Stimulated activated CD4-positive, alpha-beta T cell treated with anti-CD3 and anti-CD28 coated beads, TNF-alpha, amount 100 ng/mL, for 24 hours (primary cell): ENCODE measurements around the gene ADGRD1.

Experiments used
- DNase-seq, 3 experiments: peaks; one replicate each; pipeline ENCODE4 v3.0.0-alpha.2; 2020; ENCODE audit warnings: low read depth in 3 of 3

Gene ADGRD1

DNA sequence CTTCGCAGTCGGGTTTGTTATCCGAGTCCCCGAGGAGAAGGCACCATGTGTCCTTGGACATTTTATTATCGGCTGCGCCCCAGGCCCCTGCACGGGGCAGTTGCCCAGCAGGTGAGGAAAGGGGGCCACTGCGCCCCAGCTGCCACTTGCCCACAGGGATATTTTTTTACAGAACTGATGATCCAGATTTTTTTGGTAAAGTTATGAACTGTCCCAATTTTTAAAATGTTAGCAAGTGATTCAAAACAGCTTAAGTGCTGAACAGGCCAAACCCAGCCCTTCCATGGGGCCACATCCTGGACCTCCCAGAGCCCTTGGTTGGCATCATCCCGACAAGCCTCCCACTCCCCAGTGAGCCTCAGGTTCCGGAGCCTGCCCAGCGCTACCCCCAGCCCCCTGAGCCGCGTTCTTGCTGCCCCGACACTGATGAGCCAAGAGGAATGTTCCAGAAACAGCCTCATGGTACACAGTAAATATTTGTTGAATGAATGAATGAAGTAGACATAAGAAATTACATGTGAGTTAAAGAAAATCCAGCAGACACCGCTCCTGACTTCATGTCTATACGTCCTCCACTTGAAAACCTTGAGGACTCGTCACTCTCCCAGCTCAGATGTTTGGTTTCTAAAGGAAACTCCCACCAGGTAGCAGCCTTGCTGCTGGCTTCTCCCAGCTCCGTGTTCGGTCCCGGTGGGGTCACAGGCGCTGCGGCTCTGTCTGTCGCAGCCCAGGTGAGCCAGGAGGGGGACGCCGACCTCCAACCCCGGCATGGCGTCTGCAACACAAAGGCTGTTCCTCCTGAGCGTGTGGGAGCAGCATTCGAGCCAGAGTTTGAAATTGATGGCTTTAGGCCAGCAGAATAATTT, 88.5 kb downstream of the ADGRD1 start:
- DNase-seq = no peak

DNA sequence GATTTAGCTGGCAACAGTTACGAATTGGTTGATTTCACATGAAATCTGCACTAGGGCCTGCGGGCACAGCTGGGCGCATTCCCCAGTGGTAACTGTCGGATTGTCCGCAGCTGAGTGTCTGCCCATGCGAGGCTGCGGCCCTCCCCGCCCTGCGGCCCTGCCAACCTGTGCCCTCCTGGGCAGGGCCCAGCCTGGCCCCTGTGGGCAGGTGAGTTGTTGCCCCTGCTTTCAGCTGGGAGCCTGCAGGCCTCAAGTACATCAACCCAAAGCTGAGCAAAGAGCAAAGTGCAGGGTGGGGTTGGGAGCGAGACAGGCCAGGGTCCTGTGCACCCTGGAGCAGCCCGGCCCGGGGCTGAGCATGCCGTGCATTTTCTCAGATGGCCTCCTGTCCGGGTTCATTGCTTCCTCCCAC, 89.1 kb downstream of the ADGRD1 start:
- no peak for DNase-seq

DNA sequence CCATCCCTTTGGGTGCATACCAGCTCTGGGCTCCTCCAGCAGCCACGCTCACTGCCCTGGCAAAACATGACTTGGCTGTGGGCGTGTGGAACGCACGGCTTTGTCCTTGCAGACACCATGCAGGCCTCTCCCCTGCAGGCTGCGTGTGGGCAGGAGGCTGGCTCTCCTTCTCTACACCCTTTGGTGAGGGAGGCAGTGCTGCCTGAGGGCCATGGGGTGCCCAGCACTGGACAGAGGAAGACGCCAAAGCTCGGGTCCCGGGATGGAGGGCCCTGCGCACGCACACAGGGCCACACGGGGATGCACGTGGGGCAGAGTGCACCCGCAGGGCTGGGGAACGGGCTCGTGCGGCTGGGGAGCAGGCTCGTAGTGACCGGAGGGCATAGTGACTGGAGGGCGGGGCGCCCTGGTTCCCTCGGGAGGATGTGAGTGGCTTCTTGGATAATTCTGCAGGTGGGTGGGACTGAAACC, 89.7 kb downstream of the ADGRD1 start:
- no peak for DNase-seq

DNA sequence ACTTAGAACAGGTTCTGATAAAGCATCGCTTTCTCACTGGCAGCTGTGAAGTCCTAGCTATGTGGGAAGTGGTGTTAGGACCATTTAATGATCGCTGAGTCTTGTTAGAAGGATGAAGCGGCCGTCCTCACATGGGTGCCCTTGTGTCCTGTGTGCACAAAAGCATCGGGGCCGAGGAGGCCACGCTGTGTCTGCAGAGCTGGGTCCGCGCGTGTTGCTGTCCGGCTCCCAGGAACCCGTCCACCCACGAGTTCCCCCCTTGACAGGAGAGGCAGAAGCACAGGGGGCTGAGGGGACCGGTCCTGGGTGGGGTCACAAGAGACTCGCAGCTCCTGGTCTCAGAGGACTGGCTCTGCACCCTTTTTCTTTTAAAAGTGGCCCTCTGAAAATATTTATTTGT, 90.4 kb downstream of the ADGRD1 start:
- no peak for DNase-seq

DNA sequence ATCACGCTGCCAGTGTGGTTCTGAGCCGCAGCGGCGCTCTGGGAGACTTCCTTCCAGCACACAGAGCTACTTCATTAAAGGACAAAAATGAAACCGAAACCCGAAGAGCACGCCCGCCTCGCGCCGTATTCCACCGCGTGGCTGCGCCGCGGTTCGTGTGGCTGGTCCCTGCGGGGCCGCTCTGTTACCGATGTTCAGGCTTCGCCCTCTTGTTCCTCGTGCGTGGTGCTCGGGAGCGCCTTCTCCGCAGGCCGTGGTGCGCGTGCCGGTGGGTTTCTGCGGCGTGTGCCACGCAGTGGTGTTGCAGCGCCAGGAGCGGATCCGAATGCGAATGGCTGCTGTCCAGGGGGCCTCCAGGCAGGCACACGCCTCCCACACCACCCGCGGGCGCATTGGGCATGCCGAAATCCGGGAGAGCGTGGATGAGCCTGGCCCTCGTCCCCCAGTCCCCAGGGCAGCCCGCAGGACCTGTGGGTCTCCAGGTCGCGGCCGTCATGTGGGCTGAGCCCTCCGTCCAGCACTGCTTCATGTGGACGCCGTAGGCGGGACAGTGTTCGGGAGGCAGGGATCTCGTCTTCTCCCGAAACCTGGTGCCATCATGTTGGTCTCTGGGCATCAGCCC, 91.2 kb downstream of the ADGRD1 start:
- no peak for DNase-seq

DNA sequence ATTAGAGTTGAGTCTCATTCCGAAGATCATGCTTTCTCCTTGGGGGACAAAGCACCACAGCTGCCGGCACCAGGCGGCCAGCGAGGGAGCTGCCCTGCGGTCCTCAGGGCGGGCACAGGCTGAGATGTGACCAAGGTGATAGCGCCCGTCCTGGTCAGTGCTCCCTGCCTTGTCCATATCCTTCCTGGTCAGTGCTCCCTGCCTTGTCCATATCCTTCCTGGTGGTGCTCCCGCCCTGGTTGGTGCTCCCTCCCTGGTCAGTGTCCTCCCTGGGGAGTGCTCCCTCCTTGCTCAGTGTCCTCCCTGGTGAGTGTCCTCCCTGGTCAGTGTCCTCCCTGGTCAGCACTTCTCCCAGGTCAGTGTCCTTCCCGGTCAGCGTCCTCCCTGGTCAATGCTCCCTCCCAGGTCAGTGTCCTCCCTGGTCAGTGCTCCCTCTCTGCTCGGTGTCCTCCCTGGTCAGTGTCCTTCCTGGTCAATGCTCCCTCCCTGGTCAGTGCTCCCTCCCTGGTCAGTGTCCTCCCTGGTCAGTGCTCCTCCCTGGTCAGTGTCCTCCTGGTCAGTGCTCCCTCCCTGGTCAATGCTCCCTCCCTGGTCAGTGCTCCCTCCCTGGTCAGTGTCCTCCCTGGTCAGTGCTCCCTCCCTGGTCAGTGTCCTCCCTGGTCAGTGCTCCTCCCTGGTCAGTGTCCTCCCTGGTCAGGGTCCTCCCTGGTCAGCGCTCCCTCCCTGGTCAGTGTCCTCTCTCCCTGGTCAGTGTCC, 92.2 kb downstream of the ADGRD1 start:
- DNase-seq = no peak

DNA sequence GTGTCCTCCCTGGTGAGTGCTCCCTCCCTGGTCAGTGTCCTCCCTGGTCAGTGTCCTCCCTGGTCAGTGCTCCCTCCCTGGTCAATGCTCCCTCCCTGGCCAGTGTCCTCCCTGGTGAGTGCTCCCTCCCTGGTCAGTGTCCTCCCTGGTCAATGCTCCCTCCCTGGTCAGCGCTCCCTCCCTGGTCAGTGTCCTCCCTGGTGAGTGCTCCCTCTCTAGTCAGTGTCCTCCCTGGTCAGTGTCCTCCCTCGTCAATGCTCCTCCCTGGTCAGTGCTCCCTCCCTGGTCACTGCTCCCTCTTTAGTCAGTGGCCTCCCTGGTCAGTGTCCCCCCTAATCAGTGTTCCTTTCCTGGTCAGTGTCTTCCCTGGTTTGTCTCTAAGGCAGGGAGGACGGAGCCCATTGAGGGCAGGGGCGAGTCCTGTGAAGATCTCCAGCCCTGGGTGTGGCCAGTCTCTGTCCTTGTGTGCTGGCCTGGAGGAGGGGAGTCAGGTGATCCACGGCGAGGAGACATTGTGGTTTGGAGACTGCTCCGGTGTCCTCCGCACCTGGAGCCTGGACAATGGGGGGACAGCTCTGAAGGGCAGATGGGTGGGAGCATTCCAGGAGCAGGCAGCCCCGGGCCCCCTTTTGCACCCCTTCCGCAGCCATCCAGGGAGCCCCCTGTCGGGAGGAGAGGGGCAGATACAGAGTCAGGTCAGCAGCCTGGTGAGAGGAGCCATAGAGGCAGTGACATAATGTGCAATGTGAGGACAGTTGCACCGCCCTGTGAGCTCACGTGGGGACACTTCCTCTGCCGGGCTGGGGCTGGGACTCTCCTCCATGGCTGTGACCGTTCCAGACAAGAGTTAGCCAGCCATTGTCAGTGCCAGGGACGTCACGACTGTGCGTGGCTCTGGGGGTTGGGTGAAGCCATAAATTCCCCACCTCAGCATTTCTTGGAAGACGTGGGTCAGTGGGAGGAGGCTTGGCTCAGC, 93.4 kb downstream of the ADGRD1 start:
- DNase-seq = no peak

DNA sequence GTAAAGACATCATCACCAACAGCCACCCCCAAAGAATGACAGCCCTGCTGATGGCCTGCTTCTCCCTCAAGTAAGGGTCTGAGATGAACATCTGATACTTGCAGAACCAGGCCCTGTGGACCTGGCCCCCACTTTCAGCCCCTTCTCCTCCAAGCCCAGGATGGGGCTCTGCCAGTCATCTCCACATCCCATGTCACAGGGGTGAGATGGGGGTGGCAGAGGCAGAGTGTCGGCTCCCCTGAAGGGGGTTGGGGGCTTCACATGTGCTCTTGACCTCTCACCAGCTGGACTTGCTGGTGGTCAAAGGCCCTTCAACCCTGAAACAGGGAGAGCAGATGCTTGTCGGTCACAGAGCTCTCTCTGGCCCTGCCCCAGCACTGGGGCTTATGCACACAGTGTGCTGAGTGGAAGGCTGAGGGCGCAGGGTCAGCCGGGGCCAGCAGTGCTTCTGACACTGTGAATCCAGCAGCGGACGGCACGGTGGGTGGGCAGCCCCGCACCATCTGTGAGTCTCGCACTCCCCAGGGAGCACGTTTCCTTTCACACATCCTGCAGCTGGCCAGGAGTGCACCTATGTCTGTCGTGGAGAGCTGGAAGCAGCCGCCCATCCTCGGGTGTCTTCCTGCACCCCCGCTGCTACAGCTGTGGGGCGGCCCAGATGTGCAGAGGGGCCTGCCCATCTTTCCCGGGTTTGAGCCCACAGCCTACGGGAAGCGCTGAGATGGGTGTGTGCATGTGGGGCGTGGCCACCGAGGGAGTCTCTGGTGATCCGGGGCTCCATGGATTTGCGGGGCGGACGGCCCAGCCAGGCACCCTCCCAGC, 94.3 kb downstream of the ADGRD1 start:
- no peak for DNase-seq

DNA sequence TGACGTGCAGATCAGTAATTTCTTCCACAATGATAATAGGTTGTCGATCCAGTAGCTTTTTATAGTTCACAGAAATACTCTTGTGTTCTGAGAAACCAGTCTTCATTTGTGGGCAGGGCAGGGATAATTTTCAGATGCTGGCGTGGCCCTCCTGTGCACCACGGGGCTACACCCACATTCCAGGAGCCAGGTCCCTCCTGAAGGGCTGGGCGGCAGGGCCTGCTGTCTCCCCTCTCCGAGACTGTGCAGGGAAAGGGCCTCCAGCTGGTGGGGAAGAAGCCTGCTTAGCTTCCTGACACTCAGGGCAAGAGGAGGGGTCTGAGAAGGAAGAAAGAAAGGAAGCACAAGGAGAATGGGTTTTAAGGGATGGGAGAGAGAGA, 94.9 kb downstream of the ADGRD1 start:
- DNase-seq = no peak

DNA sequence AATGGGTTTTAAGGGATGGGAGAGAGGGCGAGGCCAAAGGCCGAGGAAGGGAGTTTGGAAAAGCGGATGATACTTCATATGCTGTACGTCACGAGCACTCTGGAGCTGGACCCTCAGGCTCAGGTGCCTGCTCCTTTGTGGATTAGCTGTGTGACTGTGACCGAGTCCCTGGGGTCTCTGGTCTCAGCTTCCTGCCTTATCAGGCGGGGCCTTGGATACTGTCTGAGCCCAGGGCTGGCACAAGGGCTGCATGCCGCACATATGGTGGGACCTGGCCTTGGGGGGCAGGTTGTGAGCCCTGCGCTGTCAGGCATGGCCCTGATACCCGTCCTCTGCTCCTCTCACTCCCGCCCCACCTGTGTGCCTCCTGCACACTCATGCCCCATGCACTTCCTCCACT, 95.3 kb downstream of the ADGRD1 start:
- no peak for DNase-seq

DNA sequence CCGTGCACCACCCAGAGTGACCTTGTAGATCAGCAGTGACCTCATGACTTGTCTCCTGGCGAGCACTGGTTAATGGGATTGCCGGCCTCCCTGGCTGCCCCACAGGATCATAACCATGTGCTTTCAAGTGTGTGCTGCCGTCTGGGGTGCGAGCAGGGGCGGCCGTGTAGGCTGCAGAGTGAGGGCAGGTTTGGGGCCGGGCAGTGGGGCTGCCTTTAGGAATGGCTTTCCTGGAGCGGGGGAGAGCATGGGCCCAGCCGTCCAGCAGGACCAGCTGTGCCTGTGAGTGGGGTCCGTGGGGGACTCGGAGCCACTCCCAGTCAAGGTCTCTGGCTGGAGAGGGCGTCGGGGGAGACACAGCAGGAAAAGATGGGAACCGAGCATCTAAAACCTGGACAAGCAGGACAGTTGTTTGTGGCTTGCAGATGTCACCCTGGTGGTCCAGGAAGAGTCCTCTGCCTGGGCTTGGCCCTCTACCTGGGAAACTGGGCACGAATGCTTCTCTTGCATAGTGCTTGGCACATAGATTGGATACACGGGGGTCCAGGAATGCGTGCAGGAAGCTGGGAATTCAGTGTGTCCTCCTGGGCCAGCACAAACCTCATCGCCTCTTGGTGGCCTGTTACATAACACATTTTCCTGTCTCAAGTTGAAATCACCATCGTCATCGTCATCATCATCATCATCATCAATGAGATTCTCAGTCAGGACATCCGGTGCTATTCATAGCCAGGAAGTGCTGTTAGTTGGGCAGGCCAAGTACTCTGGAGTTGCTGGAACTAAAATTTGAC, 96.0 kb downstream of the ADGRD1 start:
- DNase-seq = no peak

DNA sequence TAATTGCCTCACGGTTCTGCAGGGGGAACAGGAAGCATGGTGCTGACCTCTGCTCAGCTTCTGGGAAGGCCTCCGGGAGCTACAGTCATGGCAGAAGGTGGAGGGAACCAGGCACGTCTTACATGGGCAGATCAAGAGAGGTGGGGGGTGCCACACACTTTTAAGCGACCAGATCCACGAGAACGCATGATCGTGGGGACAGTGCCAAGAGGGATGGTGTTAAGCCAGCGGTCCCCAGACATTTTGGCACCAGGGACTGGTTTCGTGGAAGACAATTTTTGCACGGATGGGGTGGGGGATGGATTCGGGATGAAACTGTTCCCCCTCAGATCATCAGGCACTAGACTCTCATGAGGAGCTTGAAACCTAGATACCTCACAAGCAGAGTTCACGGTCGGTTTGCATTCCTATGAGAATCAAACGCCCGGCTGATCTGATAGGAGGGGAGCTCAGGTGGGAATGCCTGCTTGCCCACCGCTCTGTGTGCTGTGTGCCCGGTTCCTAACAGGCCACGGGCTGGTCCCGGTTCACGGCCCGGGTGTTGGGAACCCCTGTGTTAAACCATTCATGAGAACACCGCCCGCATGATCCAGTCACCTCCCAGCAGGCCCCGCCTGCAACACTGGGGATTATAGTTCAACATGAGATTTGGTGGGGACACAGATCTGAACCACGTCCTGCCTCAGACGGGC, 96.9 kb downstream of the ADGRD1 start:
- DNase-seq = no peak

DNA sequence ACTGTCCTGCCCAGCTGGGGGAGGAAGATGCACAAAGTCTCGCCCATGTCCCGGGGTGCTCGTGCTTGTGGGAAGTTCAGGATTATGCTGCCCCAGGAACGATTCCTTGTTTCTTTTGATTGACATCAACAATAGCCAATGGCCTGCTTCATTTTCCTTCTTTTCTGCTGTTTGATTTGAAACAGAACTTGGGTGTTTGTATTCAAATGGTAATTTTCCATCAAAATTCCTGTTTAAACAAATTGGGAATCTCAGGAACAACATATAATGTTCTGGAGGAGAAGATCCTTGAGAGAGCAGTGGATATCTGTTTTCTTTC, 97.4 kb downstream of the ADGRD1 start:
- DNase-seq = no peak

DNA sequence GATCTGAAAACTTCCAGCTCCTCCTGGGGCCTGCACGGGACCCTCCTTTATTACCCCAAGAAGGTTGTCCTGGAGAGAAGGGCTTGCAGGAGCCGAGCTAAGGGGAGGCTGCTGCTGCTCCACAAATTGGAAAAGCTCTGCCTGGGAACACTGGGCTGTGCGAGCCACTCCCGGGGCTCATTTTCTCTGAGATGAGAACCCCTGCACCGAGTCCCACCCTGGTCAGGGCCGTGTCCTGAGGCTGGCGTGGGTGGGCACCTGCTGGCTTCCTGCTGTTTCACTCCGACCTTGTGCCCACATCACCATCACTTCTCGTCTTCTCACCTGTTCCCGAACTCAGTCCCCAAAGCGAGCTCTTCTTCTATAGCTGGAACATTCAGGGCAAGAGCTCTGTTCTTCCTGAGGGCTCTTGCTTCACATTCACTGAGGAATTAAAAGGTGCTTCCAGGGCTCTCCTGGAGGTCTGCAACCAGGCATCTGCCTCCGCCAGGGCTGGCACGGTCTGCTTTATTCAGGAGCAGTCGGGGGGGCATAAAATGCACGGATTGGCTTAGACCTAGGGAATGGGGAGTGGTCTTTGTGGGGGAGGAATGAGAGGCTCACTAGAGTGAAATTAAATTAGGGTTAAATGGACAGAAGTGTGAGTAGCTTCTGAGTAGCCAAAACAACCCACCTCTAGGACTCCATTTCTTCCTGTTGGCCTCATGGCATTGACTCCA, 98.5 kb downstream of the ADGRD1 start:
- DNase-seq = no peak

DNA sequence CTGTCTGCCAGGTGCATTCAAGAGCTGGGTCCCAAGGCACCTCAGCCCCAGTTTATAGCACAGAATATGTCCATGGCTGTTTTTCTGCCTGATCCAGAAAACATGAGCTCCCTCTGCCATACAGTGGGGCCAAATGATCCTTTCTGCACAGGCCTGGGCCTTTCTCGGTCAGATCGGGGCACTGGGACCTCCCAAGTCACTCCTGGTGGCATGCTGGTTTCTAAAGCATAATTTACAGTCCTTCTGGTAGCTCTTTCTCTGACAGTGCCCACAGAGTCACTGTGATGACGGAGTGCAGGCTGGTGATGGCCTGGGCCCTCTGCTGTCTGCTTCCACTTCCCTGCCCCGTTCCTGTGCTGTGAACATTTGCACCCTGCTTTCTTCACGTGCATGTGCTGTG, 99.2 kb downstream of the ADGRD1 start:
- no peak for DNase-seq

DNA sequence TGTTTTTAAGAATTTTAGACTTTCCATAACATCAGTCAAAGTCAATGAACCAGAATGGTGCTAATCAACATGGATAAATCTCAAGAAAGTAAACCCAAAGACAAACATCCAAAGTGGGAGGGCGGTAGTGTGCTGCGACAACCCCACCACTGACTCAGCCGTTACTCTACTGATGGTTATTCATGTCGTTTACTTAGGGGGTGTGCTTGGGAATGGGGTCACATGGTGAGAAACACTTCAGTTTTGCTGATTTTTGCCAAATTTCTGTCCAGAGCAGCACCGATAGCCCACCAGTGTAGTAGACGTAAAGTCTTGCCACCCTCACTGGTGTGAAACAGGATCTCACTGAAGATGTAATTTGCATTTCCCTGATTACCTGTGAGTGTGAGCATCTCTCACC, 99.9 kb downstream of the ADGRD1 start:
- no peak for DNase-seq

DNA sequence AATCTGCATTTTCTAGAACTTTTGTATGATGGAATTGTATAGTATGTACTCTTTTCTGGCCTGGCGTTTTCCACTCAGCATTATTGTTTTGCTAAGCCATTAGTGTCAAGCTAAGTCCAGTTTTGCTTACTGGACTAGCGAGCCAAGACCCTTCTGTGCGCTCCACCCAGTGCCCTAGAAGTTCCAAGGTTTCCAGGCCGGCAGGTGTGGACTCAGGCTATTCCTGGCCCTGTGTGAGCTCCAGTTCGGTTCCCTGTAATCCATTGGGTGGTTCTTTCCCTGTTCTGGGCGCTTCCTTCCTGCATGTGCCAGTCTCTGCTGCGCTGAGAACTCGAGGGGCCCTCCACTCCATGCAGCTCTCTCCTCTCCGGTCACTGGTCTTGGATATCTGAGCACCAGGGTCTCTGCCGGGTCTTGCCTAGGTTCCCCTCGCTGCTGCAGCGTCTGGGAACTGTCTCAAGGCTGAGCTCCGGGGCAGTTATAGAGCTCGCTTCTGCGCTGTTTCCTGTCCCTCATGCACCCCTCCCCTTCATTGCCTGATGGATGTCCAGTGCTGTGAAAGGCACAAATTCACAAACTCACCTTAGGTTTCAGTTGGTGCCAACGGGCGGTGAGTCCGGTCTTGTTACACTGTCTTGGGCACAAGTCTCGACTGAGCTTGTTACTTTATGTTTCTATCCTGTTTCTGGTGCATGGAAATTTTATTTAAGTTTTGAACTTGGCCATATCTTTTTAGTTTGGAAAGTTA, 100.8 kb downstream of the ADGRD1 start:
- DNase-seq = no peak

DNA sequence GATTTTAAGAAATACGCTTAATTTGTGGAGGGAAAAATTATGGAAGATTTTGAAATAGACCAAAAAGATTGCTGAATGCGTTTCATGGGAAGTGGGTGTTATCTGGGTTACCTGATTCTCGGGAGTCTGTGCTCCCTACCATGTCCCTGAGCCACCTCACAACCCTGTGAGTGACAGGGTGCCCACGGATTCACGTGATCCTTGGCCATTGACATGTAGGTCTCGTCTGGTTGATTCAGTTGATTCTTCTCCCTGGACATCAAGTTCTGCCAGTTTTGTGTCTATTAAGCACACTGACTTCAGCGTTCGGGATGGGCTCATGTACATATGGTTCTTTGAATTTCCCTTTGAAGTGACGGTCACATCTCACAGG, 101.4 kb downstream of the ADGRD1 start:
- no peak for DNase-seq
